HG03439 (cell line): ENCODE data around the gene WFIKKN2.

Experiments
- ATAC-seq: cut with Tn5 transposase; IDR thresholded peaks from one replicate; pipeline ENCODE4 v1.9.1; 2021; ENCODE audit warnings: mild to moderate bottlenecking, moderate library complexity; ENCODE audit not compliant: unreplicated experiment

WFIKKN2 gene

DNA sequence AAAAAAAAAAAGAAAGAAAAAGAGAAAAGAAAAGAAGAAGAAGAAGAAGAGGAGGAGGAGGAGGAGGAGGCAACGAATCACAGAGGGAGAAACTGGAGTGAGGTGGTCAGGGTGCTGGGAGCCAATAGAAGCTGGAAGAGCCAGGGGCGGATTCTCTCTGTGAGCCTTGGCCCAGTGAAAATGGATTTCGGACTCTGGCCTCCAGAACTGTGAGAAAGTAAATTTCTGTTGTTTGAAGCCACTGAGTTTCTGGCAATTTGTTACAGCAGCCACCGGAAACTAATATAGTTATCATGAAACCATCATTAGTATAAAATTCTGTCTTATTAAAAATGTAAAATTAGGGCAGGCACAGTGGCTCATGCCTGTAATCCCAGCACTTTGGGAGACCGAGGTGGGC lies 27.7 kb upstream of the WFIKKN2 start:
- ATAC-seq = no peak

DNA sequence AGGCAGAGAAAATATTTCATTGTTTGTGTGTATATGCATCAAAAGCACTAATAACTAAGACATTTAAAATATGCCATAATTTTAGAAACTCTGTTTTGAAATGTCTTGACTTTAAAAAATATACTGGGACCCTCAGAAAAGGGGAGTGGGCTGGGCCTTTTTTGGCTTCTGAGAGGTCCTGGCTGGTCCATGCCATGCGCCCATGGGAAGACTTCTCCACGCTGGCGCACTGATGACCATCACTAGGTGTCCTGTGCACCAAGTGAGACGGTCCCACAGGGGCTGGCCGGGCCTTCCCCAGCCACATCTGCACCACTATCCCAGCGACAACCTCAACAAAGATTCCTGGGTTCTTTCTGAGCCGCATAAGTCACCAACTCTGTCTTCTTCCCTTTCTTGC lies 27.0 kb upstream of the WFIKKN2 start:
- no peak for ATAC-seq

DNA sequence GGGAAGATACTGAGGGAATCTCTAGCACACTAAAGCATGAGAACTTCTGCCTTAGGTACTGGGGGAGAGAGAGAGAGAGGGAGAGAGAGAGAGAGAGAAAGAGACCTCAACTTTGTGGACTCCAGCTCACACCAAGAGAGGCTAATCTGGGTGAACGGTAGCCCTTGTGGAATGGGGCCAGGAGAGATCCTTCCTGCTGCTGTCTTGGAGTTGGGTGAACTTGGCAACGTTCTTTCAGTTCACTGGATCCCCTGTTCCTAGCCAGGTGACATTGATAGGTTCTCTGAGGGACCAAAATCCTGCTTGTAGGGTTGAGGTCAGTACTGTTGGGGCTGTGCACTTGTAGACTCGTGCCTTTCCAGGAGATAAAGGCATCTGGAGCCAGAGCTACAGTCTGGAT lies 26.5 kb upstream of the WFIKKN2 start:
- ATAC-seq = no peak

DNA sequence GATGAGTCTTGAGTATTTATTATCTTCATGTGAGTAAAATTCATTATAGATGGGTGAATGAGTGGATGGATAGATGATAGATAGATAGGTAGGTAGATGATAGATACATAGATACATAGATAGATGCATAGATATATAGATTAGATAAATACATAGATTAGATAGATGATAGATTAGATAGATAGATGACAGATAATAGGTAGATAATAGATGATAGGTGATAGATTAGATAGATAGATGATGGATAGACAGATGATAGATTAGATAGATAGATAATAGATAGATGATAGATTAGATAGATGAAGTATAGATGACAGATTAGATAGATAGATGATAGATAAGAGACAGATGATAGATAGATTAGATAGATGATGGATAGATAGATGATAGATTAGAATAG lies 21.8 kb upstream of the WFIKKN2 start:
- no peak for ATAC-seq

- ATAC-seq = no peak
Observed at GRCh38 chr17:50815400-50815799, 20.0 kb upstream of the WFIKKN2 start.

- ATAC-seq = no peak
Observed at GRCh38 chr17:50816271-50816670, 19.1 kb upstream of the WFIKKN2 start.

GRCh38 chr17:50816771-50817751 lies 18.3 kb upstream of the WFIKKN2 start:
- ATAC-seq = no peak

GRCh38 chr17:50817838-50818237 lies 17.5 kb upstream of the WFIKKN2 start:
- no peak for ATAC-seq

DNA sequence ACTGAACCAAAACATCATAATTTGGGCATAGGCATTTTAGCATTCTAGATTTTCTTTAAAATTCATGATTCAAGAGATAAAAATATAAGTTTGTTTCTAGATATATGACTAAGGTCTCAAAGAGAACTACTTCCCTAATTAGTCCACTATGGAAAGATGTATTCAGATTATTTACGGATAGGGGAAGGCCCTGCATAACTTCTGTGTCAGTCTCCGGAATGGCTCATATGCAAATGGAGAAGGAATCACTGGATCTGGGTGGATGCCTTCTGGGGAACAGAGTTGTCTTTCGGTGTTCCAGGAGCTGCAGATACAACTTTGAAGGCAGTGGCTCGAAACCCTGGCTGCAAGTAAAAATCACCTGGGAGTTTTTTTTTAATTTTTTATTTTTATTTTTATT lies 17.1 kb upstream of the WFIKKN2 start:
- no peak for ATAC-seq

DNA sequence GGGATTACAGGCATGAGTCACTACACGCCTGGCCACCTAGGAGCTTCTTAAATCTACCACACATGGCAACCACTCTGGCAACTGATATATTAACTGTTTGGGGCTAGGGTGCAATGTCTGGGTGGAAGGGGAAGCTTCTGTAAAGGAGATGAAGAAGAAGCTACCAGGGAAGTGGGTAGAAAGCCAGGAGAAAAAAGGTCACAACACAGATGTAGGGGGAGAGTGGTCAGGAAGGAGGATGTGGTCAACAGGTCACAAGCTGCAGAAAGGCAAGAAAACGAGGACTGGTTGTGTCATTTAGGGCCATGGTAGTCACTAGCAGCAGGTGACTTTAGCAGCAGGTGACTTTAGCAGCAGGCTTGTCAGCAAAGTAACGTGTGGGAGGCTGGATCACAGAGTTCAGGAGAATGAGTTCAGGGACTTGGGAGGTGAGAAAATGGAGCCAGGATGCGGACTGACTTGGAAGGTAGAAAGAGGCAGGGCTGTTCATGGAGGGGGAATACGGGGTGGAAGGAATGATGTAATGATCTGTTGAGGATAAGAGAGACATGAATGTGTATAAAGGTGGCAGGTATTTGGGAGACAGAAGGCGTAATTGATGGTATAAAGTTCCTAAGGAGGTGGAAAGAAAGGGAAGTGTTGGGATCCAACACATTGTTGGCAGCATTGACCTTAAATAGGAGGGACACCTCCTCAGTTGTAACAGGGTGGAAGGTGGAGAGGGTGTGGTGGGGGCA lies 16.3 kb upstream of the WFIKKN2 start:
- ATAC-seq = no peak

DNA sequence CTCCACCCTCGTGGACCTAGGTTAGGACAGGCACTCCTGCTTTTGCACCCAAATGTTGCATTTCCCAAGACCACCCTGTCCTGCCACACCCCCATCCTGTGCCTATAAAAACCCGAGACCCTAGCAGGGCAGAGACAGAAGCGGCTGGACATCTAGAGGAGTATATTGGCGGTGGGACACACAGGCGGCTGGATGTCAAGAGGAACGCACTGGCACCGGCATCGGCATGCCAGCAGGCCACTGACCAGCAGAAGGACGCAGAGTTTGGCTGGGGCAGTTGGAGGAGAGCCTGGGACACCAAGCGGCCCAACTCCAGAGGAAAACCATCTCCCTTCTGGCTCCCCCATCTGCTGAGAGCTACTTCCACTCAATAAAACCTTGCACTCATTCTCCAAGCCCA lies 14.7 kb upstream of the WFIKKN2 start:
- no peak for ATAC-seq

DNA sequence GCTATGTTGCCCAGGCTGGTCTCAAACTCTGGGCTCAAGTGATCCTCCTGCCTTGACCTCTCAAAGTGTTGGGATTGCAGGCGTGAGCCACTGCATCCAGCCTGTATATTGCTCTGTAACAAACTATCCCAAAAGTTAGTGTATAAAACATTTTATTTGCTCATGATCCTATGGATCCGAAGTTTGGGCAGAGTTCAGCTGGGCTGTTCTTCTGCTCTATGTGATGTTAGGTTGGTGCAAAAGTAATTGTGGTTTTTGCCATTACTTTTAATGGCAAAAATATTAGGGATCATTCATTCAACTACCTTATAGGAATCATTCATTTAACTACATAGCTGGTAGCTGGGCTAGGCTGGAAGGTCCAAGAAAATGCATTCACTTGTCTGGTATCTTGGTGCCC lies 12.8 kb upstream of the WFIKKN2 start:
- no peak for ATAC-seq

- ATAC-seq = no peak
Observed at GRCh38 chr17:50824429-50824828, 11.0 kb upstream of the WFIKKN2 start.

DNA sequence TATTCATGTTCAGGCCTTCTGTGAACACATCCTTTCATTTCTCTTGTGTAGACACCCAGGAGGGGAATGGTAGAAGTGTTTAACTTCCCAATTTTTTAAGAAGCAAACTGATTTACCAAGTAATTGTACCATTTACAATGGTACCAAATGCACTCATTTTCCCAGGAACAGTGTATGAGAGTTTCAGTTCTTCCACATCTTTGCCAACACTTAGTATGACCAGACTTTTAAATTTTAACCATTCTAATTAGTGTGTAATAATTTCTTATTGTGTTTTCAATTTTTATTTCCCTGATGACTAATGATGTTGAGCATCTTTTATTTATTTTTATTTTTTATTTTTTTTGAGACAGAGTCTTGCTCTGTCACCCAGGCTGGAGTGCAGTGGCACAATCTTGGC lies 10.2 kb upstream of the WFIKKN2 start:
- ATAC-seq = no peak

DNA sequence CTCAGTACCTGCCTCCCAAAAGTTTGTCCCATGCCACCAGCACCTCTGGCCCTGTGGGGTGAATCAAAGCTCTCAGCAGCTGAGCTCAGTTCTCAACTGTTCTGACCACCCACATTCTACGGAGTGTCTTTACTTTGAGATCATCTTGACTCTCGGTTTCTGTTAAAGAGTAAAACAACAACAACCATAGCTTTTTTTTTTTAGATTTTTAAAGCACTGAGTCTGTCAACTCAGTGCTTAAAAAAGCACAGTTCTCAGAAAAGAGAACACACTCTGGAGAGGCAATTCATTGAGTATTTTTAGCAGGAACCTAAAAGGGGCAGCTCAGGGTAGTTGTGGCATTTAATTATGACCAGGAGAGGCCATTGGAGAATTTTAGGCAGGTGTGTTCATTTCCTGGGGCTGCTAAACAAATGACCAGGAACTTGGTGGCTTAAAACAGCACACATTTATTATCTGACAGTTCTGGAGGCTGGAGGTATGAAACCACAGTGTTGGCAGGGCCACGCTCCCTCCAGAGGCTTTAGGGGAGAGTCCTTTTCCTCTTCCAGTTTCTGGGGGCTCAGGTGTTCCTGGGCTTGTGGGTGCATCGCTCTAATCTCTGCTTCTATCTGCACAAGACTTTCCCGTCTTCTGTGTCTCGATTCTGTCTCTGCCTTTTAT lies 6.7 kb upstream of the WFIKKN2 start:
- peak; percentile 80 for ATAC-seq

GRCh38 chr17:50829332-50829731 lies 6.1 kb upstream of the WFIKKN2 start:
- ATAC-seq = no peak

DNA sequence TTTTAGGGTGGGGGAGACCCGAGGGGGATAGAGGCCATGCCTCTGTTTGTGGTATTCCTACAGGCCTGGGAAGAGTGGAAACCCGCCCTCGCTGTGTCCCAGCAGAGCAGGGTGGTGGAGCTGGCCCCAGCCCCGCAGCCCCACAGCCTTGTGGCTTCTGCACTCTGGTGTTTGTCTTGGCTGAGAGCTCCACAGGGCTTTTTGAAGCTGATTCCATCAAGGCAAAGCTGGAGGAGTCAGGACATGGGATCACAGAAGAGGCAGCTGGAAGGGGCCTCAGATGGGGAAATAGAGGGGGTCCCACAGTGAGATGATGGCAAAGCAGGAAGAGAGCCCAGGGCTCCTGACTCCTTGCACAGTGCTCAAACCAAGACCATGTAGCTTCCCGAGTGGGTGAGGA lies 5.0 kb upstream of the WFIKKN2 start:
- no peak for ATAC-seq

DNA sequence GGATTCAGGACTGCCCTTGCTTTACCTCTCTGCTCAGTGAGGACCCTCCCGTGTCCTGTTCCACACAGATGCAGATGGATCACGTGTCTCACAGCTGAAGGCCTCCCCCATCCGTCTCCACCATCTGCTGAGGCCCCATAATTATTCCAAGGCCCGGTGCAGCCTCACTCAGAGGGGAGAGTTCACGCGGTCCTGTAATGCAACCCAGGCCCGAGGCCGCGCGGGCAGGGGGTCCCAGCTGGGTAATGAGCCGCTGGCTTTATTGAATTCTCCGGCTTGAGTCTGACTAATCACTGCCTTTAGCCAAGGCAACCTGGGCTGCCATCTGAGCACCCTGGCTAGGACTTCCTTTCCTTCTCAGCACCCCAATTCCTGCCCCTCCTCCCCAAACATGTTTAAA lies 4.4 kb upstream of the WFIKKN2 start:
- no peak for ATAC-seq

- ATAC-seq = no peak
Observed at GRCh38 chr17:50831471-50831928, 3.9 kb upstream of the WFIKKN2 start.

GRCh38 chr17:50832267-50832863 lies 3.0 kb upstream of the WFIKKN2 start:
- no peak for ATAC-seq

- ATAC-seq = no peak
Observed at GRCh38 chr17:50832864-50833381, 2.5 kb upstream of the WFIKKN2 start.
